Measurements from ENCODE around the gene PJA1. TPM values are rescaled to one million over a fixed set of nuclear protein-coding genes. Genes with fewer than 3 reads are reported as not detected.

The PJA1 gene
- total and polyA plus RNA-seq, 2 donors (not counting 3 experiments of a cell fraction or from before 2014, with no cell fraction given), result 8.2 to 16.1 TPM

GRCh38 chrX:69195810-69196209 lies 30.6 kb upstream of the PJA1 start:
- dilution Hi-C loops (cut with MboI; ENCODE audit: extremely low pct_ligation_motif_present, low sequenced_read_pairs) (no loop called here), intact Hi-C loops (cut with micrococcal nuclease) (no loop called here)
- H3K79me2 ChIP-seq (ENCODE audit: control insufficient read depth, insufficient read depth, low read length), result no peaks in the 10 kb centered on the region
- no peak overlapping the region for H3K4me2 ChIP-seq (ENCODE audit: insufficient read depth, low read length)
- ChIA-PET CTCF (interaction anchor here (0.7 kb wide), 1 partner anchor 11 kb away, joined by 3 read pairs; no protein-coding TSS in a partner anchor), POLR2A (no interaction called here)
- H3K9ac ChIP-seq (replicated peaks; ENCODE audit: extremely low read depth, insufficient read depth, low read length), result no peak overlapping the region
- no peak overlapping the region for H2AFZ ChIP-seq (ENCODE audit: low read depth, low read length)
- FAIRE-seq (no peak), DNase-seq (ENCODE audit: low read depth, low spot score) (no peak)
- H3K4me1 ChIP-seq (ENCODE audit: control insufficient read depth, extremely low read depth, insufficient read depth, low read length), result no peaks in the 10 kb centered on the region
- no peak for TF ChIP-seq POLR2A (IDR thresholded peaks at IDR 0.05; ENCODE audit: low read depth, low read length)
- no peak for TF ChIP-seq POLR2AphosphoS5 (IDR thresholded peaks at IDR 0.05; ENCODE audit: insufficient read depth, low read depth, low read length)
- no peak for TF ChIP-seq EZH2 (IDR thresholded peaks at IDR 0.05; ENCODE audit: borderline replicate concordance, low read depth, low read length, severe bottlenecking)
- TF ChIP-seq FOS (IDR thresholded peaks at IDR 0.05; ENCODE audit: borderline replicate concordance, insufficient read depth, low read length), result no peak
- TF ChIP-seq CTCF (IDR thresholded peaks at IDR 0.05; ENCODE audit: extremely low read depth in 1 of 2, insufficient read depth in 1 of 2, low read depth in 1 of 2, low read length in 2 of 2), result no peak
- no peak for TF ChIP-seq JUN (IDR thresholded peaks at IDR 0.05; ENCODE audit: borderline replicate concordance, insufficient read depth, insufficient read length, low read depth)
- no peak for TF ChIP-seq MAX (IDR thresholded peaks at IDR 0.05; ENCODE audit: insufficient read depth, insufficient read length)
- no peak for TF ChIP-seq GATA2 (IDR thresholded peaks at IDR 0.05; ENCODE audit: insufficient read depth, insufficient read length, low read depth, low read length)
- TF ChIP-seq MYC (IDR thresholded peaks at IDR 0.05; ENCODE audit: low read depth, low read length), result no peak
- no peaks in the 10 kb centered on the region for H3K27me3 ChIP-seq (ENCODE audit: control insufficient read depth in 2 of 2, insufficient read depth in 2 of 2, low read length in 2 of 2)
- H3K9me1 ChIP-seq (replicated peaks; ENCODE audit: control insufficient read depth, extremely low read depth, insufficient read depth, low read length), result no peaks in the 10 kb centered on the region
- H3K4me3 ChIP-seq (replicated peaks in 1 of 3; ENCODE audit: insufficient read depth in 1 of 3, low read depth in 1 of 3, low read length in 3 of 3), result no peak overlapping the region
- no peak overlapping the region for H3K27ac ChIP-seq (ENCODE audit: insufficient read depth, low read depth, low read length)
- no peaks in the 10 kb centered on the region for H3K36me3 ChIP-seq (ENCODE audit: control insufficient read depth in 2 of 2, extremely low read depth in 1 of 2, insufficient read depth in 2 of 2, low read length in 2 of 2)
- BruUV-seq (replicated peaks), result no TSS peak
- no peaks in the 10 kb centered on the region for H4K20me1 ChIP-seq (replicated peaks; ENCODE audit: control insufficient read depth, extremely low read depth, insufficient read depth, low read length)
- H3K9me3 ChIP-seq (replicated peaks; ENCODE audit: control insufficient read depth, insufficient read depth, low read length), result no peaks in the 10 kb centered on the region
